ENCODE data around the gene NBEAL2.

GRCh38 chr3:47054412-47054811, 74.9 kb downstream of the NBEAL2 start:
- TF ChIP-seq POLR2A (IDR thresholded peaks at IDR 0.05) (no peak), POLR2AphosphoS5 (IDR thresholded peaks at IDR 0.05; ENCODE audit: insufficient read depth in 1 of 2, low read depth in 1 of 2) (no peak)
